GM18507 (cell line): ENCODE results near the gene SEMA3C.

Source experiments
- DNase-seq: peaks from one replicate; pipeline ENCODE4 v3.0.0; 2011; ENCODE audit warnings: low read depth; ENCODE audit not compliant: insufficient read length; ENCODE audit errors: extremely low spot score
- FAIRE-seq: peaks from 2 replicates; lab custom pipeline; 2011; peaks lifted over from hg19 to GRCh38; lab: Jason Lieb, UNC

Gene SEMA3C

GRCh38 chr7:80868566-80868965 is 50.3 kb downstream of the SEMA3C start:
- no peak for FAIRE-seq
- DNase-seq = no peak

DNA sequence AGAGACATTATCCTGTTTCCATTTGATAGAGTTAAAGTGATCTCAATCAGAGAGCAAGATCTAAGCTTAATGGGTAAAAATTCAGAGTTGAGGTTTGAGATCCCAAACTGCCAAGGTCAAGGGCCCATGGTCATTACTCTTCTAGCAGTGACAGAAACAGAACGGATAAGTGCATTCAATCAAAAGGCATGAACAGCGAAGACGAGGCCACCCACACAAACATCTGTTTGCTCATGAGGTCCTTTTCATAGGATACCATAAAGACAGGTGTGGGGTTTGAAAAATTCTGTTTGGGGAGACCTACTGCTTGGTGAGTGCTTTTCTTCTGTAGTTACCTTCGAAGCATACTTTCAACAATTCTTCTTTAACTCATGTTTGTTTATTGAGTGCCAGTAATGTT is 58.3 kb downstream of the SEMA3C start:
- DNase-seq (no peak), FAIRE-seq (no peak)

GRCh38 chr7:80859272-80859970 is 59.4 kb downstream of the SEMA3C start:
- DNase-seq = no peak
- no peak for FAIRE-seq

- DNase-seq (no peak), FAIRE-seq (no peak)
Observed at GRCh38 chr7:80858141-80858903, 60.5 kb downstream of the SEMA3C start.

DNA sequence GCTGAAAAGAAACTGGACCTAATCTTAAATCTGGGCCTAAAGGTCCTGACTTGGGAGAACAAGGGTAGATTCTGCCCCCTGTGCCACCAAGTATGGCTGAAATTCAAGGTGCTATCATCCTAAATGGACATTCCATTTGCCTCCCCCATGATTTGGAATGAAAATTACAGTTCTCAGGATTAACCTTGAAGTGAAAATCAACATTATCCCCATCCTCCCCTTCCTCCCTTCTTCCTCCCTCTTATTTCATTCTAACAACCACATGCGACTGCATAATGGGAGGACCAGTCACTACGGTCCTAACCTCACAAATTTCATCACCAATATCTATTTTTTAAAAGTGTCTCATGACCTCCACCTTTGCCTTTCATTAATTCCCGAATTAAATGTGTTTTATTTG is 62.1 kb downstream of the SEMA3C start:
- FAIRE-seq (no peak), DNase-seq (no peak)

DNA sequence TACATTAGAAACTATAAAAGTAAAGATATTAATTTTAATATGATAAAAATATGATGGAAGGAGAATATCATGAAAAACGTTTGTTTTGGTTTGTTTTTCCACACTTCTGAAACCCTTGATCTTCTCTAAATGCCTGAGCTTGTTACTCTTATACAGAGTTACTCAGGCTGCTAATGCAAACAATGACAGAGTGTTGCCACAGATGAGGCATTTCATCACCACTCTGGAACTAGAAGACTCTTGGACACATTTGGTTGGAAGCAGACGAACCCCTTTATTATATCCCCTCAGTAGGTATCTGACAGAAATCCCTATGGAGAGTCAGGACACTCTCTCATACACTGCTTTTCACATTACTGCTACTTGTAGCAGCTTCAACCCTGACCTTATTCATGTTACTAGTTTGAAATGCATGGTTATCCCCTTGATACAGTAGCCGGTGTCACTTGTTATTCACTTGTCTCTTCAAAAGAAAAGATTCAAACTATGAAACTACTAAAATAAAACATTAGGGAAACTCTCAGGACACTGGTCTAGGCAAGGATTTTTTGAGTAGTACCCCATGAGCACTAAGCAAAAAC is 66.9 kb downstream of the SEMA3C start:
- DNase-seq = no peak
- no peak for FAIRE-seq

GRCh38 chr7:80848841-80849240 is 70.0 kb downstream of the SEMA3C start:
- no peak for DNase-seq

GRCh38 chr7:80847895-80848294 is 71.0 kb downstream of the SEMA3C start:
- no peak for FAIRE-seq
- no peak for DNase-seq

More at GRCh38 chr7:80848841-80849240, 70.0 kb downstream of the SEMA3C start:
- no peak for FAIRE-seq

DNA sequence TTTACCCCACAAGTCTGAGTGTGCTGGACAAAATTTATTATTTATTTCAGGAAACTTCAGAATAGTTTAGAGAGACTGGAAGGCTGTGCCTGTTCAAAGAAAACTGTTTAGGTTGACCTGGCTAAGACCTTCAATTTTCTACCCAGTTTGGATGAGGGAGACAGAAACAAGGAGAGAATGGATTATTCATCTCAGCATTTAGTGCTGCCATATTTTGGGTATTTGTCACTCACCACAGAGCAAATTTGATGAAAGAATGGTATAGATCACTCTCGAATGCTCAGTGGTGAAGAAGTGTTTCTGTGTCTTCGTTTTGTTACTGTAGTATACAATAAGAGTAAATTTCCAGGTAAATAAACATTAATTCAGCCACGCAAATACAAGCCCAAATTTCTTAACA is 71.8 kb downstream of the SEMA3C start:
- DNase-seq = no peak
- no peak for FAIRE-seq

DNA sequence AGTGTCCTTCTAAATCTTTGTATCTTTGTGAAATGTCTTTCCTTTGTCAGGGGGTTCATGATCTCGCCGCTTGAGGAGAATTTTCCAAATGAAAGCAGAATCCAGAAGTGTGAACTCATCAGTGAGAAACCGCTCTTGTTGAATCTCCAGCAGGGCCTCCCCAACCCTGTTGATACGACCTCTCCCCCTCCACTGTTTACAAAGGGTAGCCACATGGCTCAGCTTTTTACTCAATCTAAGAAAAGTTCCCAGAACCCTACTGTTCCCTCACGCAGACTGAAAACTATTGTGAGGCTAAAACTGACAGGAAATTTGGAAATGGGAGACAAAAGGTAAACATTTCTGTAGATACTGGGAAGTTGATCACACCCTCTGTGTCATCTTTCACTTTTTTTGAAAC is 73.9 kb downstream of the SEMA3C start:
- no peak for FAIRE-seq
- no peak for DNase-seq

GRCh38 chr7:80843018-80843677 is 75.7 kb downstream of the SEMA3C start:
- DNase-seq (no peak), FAIRE-seq (no peak)

- DNase-seq (no peak), FAIRE-seq (no peak)
Observed at GRCh38 chr7:80842022-80842790, 76.6 kb downstream of the SEMA3C start.

DNA sequence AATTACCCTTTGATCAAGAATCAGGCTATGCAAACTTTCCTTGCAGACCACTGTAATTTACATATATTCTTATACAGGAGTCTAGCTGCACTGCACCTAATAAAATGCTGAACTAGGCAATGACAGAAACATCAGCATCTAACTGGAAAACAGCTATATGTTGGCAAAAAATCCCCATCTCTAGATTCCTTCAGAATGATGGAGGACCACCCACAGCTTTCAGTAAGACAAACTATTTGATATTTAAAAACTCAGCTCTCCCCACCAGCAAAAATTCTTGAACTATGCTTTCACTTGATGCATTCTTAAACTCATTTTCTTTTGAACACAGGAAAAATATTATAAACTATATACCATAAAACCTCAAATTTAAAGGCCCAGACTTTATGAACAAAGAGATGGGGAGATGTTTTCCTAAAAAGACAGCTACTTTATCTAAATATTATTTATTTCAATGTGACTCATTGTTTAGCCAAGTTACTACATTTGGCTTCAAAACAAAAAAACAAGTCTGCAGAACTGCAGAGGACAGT is 77.4 kb downstream of the SEMA3C start:
- FAIRE-seq (no peak), DNase-seq (no peak)

GRCh38 chr7:80840681-80841080 is 78.2 kb downstream of the SEMA3C start:
- no peak for FAIRE-seq
- DNase-seq = no peak

GRCh38 chr7:80839855-80840254 is 79.0 kb downstream of the SEMA3C start:
- FAIRE-seq = no peak
- DNase-seq = no peak

DNA sequence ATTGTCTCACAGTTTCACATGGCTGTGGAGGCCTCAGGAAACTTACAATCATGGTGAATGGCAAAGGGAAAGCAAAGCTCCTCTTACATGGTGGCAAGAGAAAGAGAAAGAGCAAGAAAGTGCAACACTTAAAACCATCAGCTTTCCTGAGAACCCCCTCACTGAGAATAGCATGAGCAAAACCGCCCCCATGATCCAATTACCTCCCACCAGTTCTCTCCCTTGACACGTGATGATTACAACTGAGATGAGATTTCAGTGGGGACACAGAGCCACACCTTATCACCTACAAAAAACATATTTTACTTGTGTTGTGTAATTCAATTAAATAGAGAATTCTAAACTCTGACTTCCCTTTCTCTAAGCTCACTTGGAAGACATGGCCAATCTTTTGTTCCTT is 80.2 kb downstream of the SEMA3C start:
- no peak for DNase-seq
- FAIRE-seq = no peak

DNA sequence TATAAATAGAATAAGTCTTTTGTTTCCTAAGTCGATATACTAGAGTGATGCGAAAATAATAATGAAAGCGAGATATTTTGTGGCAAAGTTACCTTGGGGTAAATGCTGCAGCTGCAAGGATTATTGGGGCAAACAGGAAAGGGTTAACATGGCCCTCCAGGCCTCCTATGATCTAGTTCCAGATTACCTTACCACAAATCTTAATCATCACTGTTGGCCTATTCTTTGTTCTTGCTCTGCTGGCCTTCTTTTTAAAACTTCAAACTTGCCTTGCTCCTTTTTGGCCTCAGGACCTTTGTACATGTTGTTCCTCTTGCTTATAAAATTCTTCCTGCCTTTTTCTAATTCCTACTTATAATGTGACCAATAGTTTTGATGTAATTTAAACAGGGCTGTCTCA is 81.5 kb downstream of the SEMA3C start:
- DNase-seq (no peak), FAIRE-seq (no peak)

DNA sequence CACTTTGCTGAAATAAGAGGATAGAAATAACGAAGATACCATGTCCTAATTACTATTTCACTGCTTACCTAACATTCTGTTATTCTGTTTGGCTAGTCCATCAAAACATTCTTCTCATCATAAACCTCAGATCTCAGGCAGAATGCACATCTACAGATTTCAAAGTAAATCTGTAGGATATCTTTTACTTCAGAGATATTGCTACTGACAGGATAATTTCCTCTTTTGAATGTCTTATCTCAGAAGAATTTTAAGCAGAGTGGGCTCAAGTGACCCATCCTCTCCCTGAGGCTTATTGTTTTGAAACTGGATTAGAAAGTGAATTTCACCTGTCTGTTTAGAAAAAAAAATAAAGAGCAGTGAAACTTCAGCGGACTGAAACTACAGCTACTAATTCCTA is 83.6 kb downstream of the SEMA3C start:
- no peak for FAIRE-seq
- no peak for DNase-seq
